ENCODE data around the gene SGSM1.

- TF ChIP-seq FOXJ3 (CRISPR knock-in tag; IDR thresholded peaks at IDR 0.05; ENCODE audit: borderline replicate concordance): no peak
- no peak for TF ChIP-seq ZBTB21 (CRISPR knock-in tag; IDR thresholded peaks at IDR 0.05; ENCODE audit: borderline replicate concordance)
- TF ChIP-seq ATF2 (CRISPR knock-in tag; IDR thresholded peaks at IDR 0.05; ENCODE audit: borderline replicate concordance, low read depth): no peak
- TF ChIP-seq SMAD3 (CRISPR knock-in tag; IDR thresholded peaks at IDR 0.05; ENCODE audit: borderline replicate concordance): no peak
- TF ChIP-seq, protein P1, sequence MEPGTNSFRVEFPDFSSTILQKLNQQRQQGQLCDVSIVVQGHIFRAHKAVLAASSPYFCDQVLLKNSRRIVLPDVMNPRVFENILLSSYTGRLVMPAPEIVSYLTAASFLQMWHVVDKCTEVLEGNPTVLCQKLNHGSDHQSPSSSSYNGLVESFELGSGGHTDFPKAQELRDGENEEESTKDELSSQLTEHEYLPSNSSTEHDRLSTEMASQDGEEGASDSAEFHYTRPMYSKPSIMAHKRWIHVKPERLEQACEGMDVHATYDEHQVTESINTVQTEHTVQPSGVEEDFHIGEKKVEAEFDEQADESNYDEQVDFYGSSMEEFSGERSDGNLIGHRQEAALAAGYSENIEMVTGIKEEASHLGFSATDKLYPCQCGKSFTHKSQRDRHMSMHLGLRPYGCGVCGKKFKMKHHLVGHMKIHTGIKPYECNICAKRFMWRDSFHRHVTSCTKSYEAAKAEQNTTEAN (CRISPR knock-in tag; IDR thresholded peaks at IDR 0.05): no peak
- no peak for TF ChIP-seq ZNF425 (CRISPR knock-in tag; conservative IDR thresholded peaks at IDR 0.05)
- TF ChIP-seq, protein P2, sequence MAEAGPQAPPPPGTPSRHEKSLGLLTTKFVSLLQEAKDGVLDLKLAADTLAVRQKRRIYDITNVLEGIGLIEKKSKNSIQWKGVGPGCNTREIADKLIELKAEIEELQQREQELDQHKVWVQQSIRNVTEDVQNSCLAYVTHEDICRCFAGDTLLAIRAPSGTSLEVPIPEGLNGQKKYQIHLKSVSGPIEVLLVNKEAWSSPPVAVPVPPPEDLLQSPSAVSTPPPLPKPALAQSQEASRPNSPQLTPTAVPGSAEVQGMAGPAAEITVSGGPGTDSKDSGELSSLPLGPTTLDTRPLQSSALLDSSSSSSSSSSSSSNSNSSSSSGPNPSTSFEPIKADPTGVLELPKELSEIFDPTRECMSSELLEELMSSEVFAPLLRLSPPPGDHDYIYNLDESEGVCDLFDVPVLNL (CRISPR knock-in tag; IDR thresholded peaks at IDR 0.05; ENCODE audit: borderline replicate concordance, low read depth): no peak
- no peak for TF ChIP-seq IRF2 (CRISPR knock-in tag; IDR thresholded peaks at IDR 0.05; ENCODE audit: borderline replicate concordance, low read depth)
- TF ChIP-seq ELF4 (CRISPR knock-in tag; IDR thresholded peaks at IDR 0.05; ENCODE audit: low read depth): no peak
These were observed 67.2 kb downstream of the SGSM1 start for GRCh38 chr22:24873226-24873625.
